Lung (tissue), 12 donors: Measurements from ENCODE around the gene TAF1B. TPM values are rescaled to one million over a fixed set of nuclear protein-coding genes. Genes with fewer than 3 reads are reported as not detected.
A peak's percentile ranks its signal among the peaks of the same experiment; 100 is the strongest.

Source experiments
- ATAC-seq: fragments of 200-7000 bp; cut with Tn5 transposase; one replicate; pipeline ENCODE4 v1.9.1; 2020; ENCODE audit warnings: moderate number of reproducible peaks; ENCODE audit not compliant: insufficient read depth, low FRiP score
- DNase-seq, 3 donors: peaks; one replicate each; pipeline ENCODE4 v3.0.0-alpha.2; 2013 to 2017
- H3K27ac ChIP-seq, 2 donors: one replicate each; pipeline ENCODE4 v1.5.1; 2013; ENCODE audit warnings: mild to moderate bottlenecking in 2 of 2, moderate library complexity in 2 of 2, control low read depth in 1 of 2, inconsistent platforms in 1 of 2, low read depth in 1 of 2, low read length in 1 of 2
- H3K27me3 ChIP-seq, 3 donors: one replicate each; pipeline ENCODE4 v1.5.1; 2013; ENCODE audit warnings: low read length in 2 of 3; ENCODE audit not compliant: control insufficient read depth in 3 of 3, insufficient read depth in 3 of 3
- H3K36me3 ChIP-seq, 4 donors: one replicate each; pipeline ENCODE4 v1.5.1; 2013; ENCODE audit warnings: low read length in 4 of 4, mild to moderate bottlenecking in 1 of 4, moderate library complexity in 1 of 4; ENCODE audit not compliant: control insufficient read depth in 4 of 4, insufficient read depth in 4 of 4
- H3K4me1 ChIP-seq, 5 donors: one replicate each; pipeline ENCODE4 v1.5.1; 2013; ENCODE audit warnings: low read length in 5 of 5, mild to moderate bottlenecking in 2 of 5, moderate library complexity in 1 of 5; ENCODE audit not compliant: control insufficient read depth in 5 of 5, insufficient read depth in 5 of 5
- H3K4me3 ChIP-seq: one replicate; pipeline ENCODE4 v1.5.1; 2013; ENCODE audit warnings: mild to moderate bottlenecking, control low read depth, moderate library complexity
- H3K9ac ChIP-seq, 2 donors: one replicate each; pipeline ENCODE4 v1.5.1; 2013; ENCODE audit warnings: low read length in 2 of 2, control low read depth in 1 of 2; ENCODE audit not compliant: insufficient read depth in 1 of 2
- H3K9me3 ChIP-seq, 4 donors: one replicate each; pipeline ENCODE4 v1.5.1; 2013; ENCODE audit warnings: low read length in 3 of 4, mild to moderate bottlenecking in 1 of 4, moderate library complexity in 1 of 4; ENCODE audit not compliant: control insufficient read depth in 4 of 4, insufficient read depth in 3 of 4
- WGBS, 2 donors: extraction: QIAGEN DNeasy Blood & Tissue Kit; methylation state at CpG; one replicate each; pipeline ENCODE4 v1.1.7; 2013; 5-methylcytosine and 5-hydroxymethylcytosine counted together
- polyA plus RNA-seq, 2 donors: library from polyadenylated mRNA; stranded (reverse); fragments of 200-250 nt; gene quantifications; one replicate each; pipeline ENCODE4 v1.2.1, GENCODE V29; 2013
- total RNA-seq, 2 donors: library from RNA; depleted of rRNA in 1 of 2; stranded (reverse); fragments of >200 nt in 1 of 2; gene quantifications; one replicate each; pipeline ENCODE4 v1.2.1, GENCODE V29; 2014 to 2021
- TF ChIP-seq, protein P1 (sequence below): IDR thresholded peaks from 2 replicates; pipeline ENCODE4 v1.5.1; 2012; ENCODE audit warnings: mild to moderate bottlenecking; ENCODE audit errors: control extremely low read depth, extremely low read depth
- donor health status: control.
- donor health status: control.
- donor health status: Bipolar disorder and iron deficiency.
- donor health status: healthy.
- donor health status: DM: yes; HTN: yes; CAD: no.

The TAF1B gene
- total and polyA plus RNA-seq, 4 donors, result 6.1 to 46.3 (median 14.9) TPM

DNA sequence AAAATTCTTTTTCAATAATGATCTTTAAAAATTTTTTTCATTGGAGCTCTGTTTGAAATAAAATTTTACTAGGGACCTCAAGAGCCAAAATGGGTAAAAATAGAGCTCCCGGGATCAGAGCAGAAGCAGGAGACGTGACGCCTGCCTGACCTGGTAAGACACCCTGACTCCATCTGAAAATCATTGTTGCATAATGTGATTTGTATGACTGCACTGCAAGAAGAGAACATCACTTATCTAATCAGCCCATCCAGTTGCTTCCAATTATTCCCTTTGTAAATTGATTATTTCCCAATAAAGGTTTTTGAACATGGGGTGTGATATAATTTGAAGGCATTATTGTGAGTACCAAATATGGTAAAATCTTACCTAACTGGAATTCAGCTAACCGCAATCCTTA is 17.1 kb upstream of the TAF1B start:
- no peak for ATAC-seq
- Histone ChIP-seq H3K27me3 (no peaks in the 10 kb centered on the region), H3K9me3 (no peaks in the 10 kb centered on the region), H3K4me3 (no peak overlapping the region), H3K4me1 (no peaks in the 10 kb centered on the region), H3K9ac (no peak overlapping the region), H3K36me3 (no peaks in the 10 kb centered on the region), H3K27ac (no peak overlapping the region)
- WGBS, 2 donors, result 72 to 92% methylated on average over 4 of the region's 4 CpGs
- DNase-seq, result no peak
- TF ChIP-seq, protein P1, sequence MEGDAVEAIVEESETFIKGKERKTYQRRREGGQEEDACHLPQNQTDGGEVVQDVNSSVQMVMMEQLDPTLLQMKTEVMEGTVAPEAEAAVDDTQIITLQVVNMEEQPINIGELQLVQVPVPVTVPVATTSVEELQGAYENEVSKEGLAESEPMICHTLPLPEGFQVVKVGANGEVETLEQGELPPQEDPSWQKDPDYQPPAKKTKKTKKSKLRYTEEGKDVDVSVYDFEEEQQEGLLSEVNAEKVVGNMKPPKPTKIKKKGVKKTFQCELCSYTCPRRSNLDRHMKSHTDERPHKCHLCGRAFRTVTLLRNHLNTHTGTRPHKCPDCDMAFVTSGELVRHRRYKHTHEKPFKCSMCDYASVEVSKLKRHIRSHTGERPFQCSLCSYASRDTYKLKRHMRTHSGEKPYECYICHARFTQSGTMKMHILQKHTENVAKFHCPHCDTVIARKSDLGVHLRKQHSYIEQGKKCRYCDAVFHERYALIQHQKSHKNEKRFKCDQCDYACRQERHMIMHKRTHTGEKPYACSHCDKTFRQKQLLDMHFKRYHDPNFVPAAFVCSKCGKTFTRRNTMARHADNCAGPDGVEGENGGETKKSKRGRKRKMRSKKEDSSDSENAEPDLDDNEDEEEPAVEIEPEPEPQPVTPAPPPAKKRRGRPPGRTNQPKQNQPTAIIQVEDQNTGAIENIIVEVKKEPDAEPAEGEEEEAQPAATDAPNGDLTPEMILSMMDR, result no peak

DNA sequence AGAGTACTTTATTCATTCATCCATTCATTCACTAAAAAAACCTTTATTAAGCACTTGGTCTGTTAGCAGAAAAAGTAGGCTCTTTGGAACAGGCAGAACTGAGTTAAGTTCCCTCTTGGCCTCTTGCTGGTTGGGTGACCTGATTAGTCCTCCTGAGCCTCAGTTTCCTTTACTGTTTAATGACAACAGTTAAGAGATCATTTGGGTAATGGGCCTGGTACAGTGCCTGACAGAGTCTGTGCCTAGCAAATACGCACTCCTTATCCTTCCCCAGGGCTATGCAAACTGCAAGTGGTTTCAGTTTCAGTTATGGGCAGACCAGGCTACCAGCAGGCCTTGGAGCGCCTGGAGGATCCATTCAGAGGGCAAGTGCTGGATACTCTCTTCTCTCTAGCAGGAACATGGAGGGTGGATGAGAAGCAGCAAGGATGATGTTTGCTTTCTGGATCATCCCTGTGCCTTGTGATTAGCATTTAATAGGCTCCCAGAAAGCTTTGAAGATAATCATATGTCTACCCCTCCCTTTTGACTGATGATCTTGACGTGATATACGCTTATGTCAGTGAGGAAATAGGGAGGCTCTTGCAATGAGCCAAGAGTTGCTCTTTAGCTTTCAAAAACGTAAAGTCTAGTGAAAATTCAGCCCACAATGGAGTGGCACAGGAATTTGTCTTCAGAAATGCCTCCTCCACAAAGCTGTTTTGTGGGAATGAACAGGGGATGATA is 12.4 kb upstream of the TAF1B start:
- no peak overlapping the region for H3K4me3 ChIP-seq
- no peak overlapping the region for H3K9ac ChIP-seq
- H3K27me3 ChIP-seq, result no peaks in the 10 kb centered on the region
- H3K27ac ChIP-seq, result peak overlapping the region in 1 of 2 donors; percentile 82
- DNase-seq (peak in 2 of 3 donors; percentile 22 to 52), ATAC-seq (peak; percentile 74)
- H3K36me3 ChIP-seq, result no peaks in the 10 kb centered on the region
- TF ChIP-seq, protein P1, result no peak
- peaks cover 0 to 3% (median 0%) of the 10 kb centered on the region in 5 donors for H3K4me1 ChIP-seq
- 53 to 69% methylated on average over 5 of the region's 5 CpGs for WGBS, 2 donors
- H3K9me3 ChIP-seq, result no peaks in the 10 kb centered on the region

DNA sequence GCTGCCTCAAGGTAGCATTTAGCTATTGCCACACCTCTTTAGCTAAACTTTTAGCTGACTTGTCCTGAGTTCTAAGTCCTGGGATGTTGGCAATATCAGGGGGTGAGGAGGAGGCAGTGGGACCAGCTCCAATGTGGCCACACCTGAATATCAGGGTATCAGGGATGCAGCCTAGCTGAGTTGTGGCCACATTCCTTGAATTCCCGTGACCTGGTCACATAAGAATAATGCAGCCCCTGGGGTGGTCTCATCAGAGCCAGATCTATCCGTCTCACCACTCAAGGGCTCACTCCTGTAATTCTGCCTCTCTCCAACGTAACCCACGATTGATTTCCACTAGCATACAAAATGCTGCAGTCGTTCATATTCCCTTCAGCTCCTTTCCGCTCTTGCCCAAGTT is 11.6 kb upstream of the TAF1B start:
- 77 to 87% methylated on average over 6 of the region's 6 CpGs for WGBS, 2 donors
- DNase-seq (no peak), ATAC-seq (no peak)
- Histone ChIP-seq H3K36me3 (no peaks in the 10 kb centered on the region), H3K4me3 (no peak overlapping the region), H3K9me3 (no peaks in the 10 kb centered on the region), H3K4me1 (peaks cover 0 to 3% (median 0%) of the 10 kb centered on the region in 5 donors), H3K27ac (peak overlapping the region in 1 of 2 donors; percentile 68), H3K27me3 (no peaks in the 10 kb centered on the region), H3K9ac (no peak overlapping the region)
- TF ChIP-seq, protein P1, result no peak
